SK-N-SH (cell line): ENCODE data around the gene PAX3. TPM values are rescaled to one million over a fixed set of nuclear protein-coding genes. Genes with fewer than 3 reads are reported as not detected.

Source experiments
- CTCF ChIA-PET: fragments of 300-600, 350-600 bp; formaldehyde crosslinking; extraction: SDS; loops from one replicate; lab custom pipeline; 2021; lab: Yijun Ruan, JAX
- POLR2A ChIA-PET: fragments of 350-600 bp; sonication (Branson Sonifier 250); formaldehyde crosslinking; extraction: SDS; loops from one replicate; lab custom pipeline; 2020; ENCODE audit warnings: antibody characterized with exemption, inconsistent platforms; lab: Yijun Ruan, JAX
- DNase-seq: peaks from one replicate; pipeline ENCODE4 v3.0.0; 2012
- H2AFZ ChIP-seq: fragments of 200-600 bp; sonication (generic); 2 replicates; pipeline ENCODE4 v1.8.1; 2016; ENCODE audit warnings: antibody characterized with exemption, mild to moderate bottlenecking, low read depth
- H3F3A ChIP-seq: fragments of 200-600 bp; sonication (generic); replicated peaks from 2 replicates; pipeline ENCODE3; 2016; ENCODE audit warnings: antibody characterized with exemption, mild to moderate bottlenecking; ENCODE audit not compliant: insufficient read depth
- H3K27ac ChIP-seq, 2 experiments: fragments of 200-500 bp in 1 of 2; fragments of 200-600 bp in 1 of 2; sonication (Bioruptor generic) in 1 of 2; sonication (generic), shearing (Covaris generic) in 1 of 2; 2 replicates each; pipeline versions ENCODE4 v1.5.1 to v1.6.1; 2014 to 2016; ENCODE audit warnings: low read depth in 2 of 2, inconsistent platforms in 1 of 2, low read length in 1 of 2, mild to moderate bottlenecking in 1 of 2, mixed read lengths in 1 of 2
- H3K27me3 ChIP-seq: fragments of 200-600 bp; sonication (generic), shearing (Covaris generic); 2 replicates; pipeline ENCODE4 v1.6.1; 2016; ENCODE audit warnings: mixed run types; ENCODE audit not compliant: insufficient read depth
- H3K36me3 ChIP-seq, 2 experiments: fragments of 200-500 bp in 1 of 2; fragments of 200-600 bp in 1 of 2; sonication (Bioruptor generic) in 1 of 2; sonication (generic) in 1 of 2; replicated peaks in 1 of 2; 2 replicates each; pipeline versions ENCODE3 to v1.5.1; 2014 to 2016; ENCODE audit warnings: low read length in 1 of 2, mild to moderate bottlenecking in 1 of 2; ENCODE audit not compliant: insufficient read depth in 2 of 2, control insufficient read depth in 1 of 2
- H3K4me1 ChIP-seq, 2 experiments: fragments of 200-500 bp in 1 of 2; fragments of 200-600 bp in 1 of 2; sonication (Bioruptor generic) in 1 of 2; sonication (generic), shearing (Covaris generic) in 1 of 2; 2 replicates each; pipeline versions ENCODE4 v1.5.1 to v1.6.1; 2014 to 2016; ENCODE audit warnings: low read depth in 1 of 2, low read length in 1 of 2, mixed run types in 1 of 2; ENCODE audit not compliant: insufficient read depth in 2 of 2, control insufficient read depth in 1 of 2
- H3K4me2 ChIP-seq: fragments of 200-600 bp; sonication (generic), shearing (Covaris generic); 2 replicates; pipeline ENCODE4 v1.6.1; 2017; ENCODE audit warnings: mixed run types
- H3K4me3 ChIP-seq, 2 experiments: fragments of 200-500 bp in 1 of 2; fragments of 200-600 bp in 1 of 2; sonication (Bioruptor generic) in 1 of 2; sonication (generic), shearing (Covaris generic) in 1 of 2; 2 replicates each; pipeline versions ENCODE4 v1.5.1 to v1.8.1; 2014 to 2016; ENCODE audit warnings: low read depth in 2 of 2, inconsistent platforms in 1 of 2, low read length in 1 of 2, mild to moderate bottlenecking in 1 of 2, mixed read lengths in 1 of 2, moderate library complexity in 1 of 2
- H3K79me2 ChIP-seq: fragments of 200-600 bp; sonication (generic); 2 replicates; pipeline ENCODE4 v1.8.1; 2017; ENCODE audit warnings: mild to moderate bottlenecking; ENCODE audit not compliant: insufficient read depth
- H3K9ac ChIP-seq: fragments of 200-600 bp; sonication (generic); 2 replicates; pipeline ENCODE4 v1.6.1; 2017; ENCODE audit warnings: mixed run types
- H3K9me2 ChIP-seq: fragments of 200-600 bp; sonication (generic); 2 replicates; pipeline ENCODE4 v1.6.1; 2017; ENCODE audit warnings: mixed run types
- H3K9me3 ChIP-seq: fragments of 200-600 bp; sonication (generic); 2 replicates; pipeline ENCODE4 v1.6.1; 2017; ENCODE audit warnings: mixed run types, mild to moderate bottlenecking, moderate library complexity
- H4K20me1 ChIP-seq: fragments of 200-600 bp; sonication (generic); 2 replicates; pipeline ENCODE4 v1.6.1; 2017; ENCODE audit warnings: mild to moderate bottlenecking, mixed run types; ENCODE audit not compliant: insufficient read depth
- EZH2phosphoT487 ChIP-seq: fragments of 200-600 bp; sonication (generic); IDR thresholded peaks from 2 replicates; pipeline ENCODE4 v1.6.1; 2017; ENCODE audit warnings: low read depth, mixed run types, mild to moderate bottlenecking, antibody characterized with exemption, moderate library complexity, borderline replicate concordance
- FOXJ3 ChIP-seq: sonication (generic); formaldehyde crosslinking; IDR thresholded peaks from 2 replicates; pipeline ENCODE4 v1.5.1; 2020; ENCODE audit warnings: mild to moderate bottlenecking, missing genetic modification reagents
- GABPA ChIP-seq: IDR thresholded peaks from 2 replicates; pipeline ENCODE4 v1.4.0; 2012; ENCODE audit warnings: low read depth, mild to moderate bottlenecking
- JUND ChIP-seq: IDR thresholded peaks from 2 replicates; pipeline ENCODE4 v1.4.0; 2012
- NRF1 ChIP-seq: IDR thresholded peaks from 2 replicates; pipeline ENCODE4 v1.6.1; 2012; ENCODE audit warnings: low read depth, mild to moderate bottlenecking, low read length
- POLR2AphosphoS5 ChIP-seq: IDR thresholded peaks from 2 replicates; pipeline ENCODE4 v1.6.1; 2012; ENCODE audit warnings: low read depth, low read length
- RAD21 ChIP-seq: IDR thresholded peaks from 2 replicates; pipeline ENCODE4 v1.6.1; 2012; ENCODE audit warnings: mild to moderate bottlenecking, low read length
- RFX5 ChIP-seq: IDR thresholded peaks from 2 replicates; pipeline ENCODE4 v1.6.1; 2012; ENCODE audit warnings: mild to moderate bottlenecking, improper control_type of control experiment, low read length
- SMC3 ChIP-seq: IDR thresholded peaks from 2 replicates; pipeline ENCODE4 v1.6.1; 2012; ENCODE audit warnings: low read depth, low read length, improper control_type of control experiment
- TEAD4 ChIP-seq: IDR thresholded peaks from 2 replicates; pipeline ENCODE4 v1.4.0; 2012; ENCODE audit warnings: mild to moderate bottlenecking, borderline replicate concordance; ENCODE audit not compliant: insufficient read depth
- WGBS: methylation state at CpG from one replicate; pipeline ENCODE4 v1.1.6; 2017; ENCODE audit warnings: low lambda C conversion rate; 5-methylcytosine and 5-hydroxymethylcytosine counted together
- polyA plus RNA-seq, 3 experiments: library from polyadenylated mRNA; depleted of rRNA; stranded (reverse); fragments of >200 nt; gene quantifications; 2 replicates each; pipeline ENCODE4 v1.2.3, GENCODE V29; 2012
- TF ChIP-seq, protein P1 (sequence below): fragments of 200-600 bp; sonication (generic); IDR thresholded peaks from 2 replicates; pipeline ENCODE4 v1.6.1; 2017; ENCODE audit warnings: antibody characterized with exemption, mild to moderate bottlenecking, moderate library complexity
- TF ChIP-seq, protein P2 (sequence below): IDR thresholded peaks from 2 replicates; pipeline ENCODE4 v1.6.1; 2012; ENCODE audit warnings: mild to moderate bottlenecking, low read depth, low read length, moderate library complexity

PAX3 gene
- polyA plus RNA-seq, 1 of the 3 experiments (the other 2 are of a cell fraction): not detected

DNA sequence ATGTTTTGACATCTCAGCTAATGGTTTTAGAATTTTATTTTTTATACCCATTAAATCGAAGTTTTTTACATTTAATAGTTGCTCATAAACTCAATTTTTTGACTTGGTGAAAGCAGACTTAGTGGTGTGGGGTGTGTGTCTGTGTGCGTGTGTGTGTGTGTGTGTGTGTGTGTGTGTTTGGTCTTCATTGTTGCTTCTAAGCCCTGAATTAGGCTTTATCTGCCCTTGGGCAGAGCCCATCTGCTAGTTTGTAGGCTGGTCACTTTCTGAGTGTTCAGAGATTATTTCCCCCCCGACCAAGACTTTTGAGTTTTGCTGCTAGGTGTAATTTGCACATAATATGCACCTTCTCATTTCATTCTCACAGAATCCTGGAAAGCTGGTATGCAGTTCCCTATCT is 14.3 kb downstream of the PAX3 start (continued):
- TF ChIP-seq, protein P1, sequence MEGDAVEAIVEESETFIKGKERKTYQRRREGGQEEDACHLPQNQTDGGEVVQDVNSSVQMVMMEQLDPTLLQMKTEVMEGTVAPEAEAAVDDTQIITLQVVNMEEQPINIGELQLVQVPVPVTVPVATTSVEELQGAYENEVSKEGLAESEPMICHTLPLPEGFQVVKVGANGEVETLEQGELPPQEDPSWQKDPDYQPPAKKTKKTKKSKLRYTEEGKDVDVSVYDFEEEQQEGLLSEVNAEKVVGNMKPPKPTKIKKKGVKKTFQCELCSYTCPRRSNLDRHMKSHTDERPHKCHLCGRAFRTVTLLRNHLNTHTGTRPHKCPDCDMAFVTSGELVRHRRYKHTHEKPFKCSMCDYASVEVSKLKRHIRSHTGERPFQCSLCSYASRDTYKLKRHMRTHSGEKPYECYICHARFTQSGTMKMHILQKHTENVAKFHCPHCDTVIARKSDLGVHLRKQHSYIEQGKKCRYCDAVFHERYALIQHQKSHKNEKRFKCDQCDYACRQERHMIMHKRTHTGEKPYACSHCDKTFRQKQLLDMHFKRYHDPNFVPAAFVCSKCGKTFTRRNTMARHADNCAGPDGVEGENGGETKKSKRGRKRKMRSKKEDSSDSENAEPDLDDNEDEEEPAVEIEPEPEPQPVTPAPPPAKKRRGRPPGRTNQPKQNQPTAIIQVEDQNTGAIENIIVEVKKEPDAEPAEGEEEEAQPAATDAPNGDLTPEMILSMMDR: no peak

DNA sequence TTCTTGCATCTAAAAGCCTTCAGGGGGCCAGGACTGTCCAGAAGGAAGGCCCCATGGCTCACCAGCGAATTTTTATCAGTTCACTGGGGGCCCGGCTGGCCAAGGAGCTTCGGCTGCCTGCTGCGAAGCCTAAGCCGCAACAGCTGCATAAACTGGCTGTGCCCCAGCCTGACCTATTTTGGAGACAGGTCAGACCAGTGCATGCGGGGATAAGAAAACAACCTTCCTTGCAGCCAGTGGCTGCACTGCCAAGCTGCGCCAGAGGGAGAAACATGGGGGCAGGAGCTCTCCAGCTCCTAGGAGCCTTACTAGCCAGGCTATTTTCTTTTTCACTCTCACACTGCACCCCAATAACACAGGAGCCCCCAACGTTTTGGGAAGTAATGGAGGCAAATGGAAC is 15.2 kb downstream of the PAX3 start:
- CTCF ChIA-PET: interaction anchor here (1.2 kb wide), 2 partner anchors 14 to 273 kb away, joined by 3 to 4 read pairs; no protein-coding TSS in a partner anchor
- no peak overlapping the region for H3K9ac ChIP-seq

More for the DNA sequence above, 15.2 kb downstream of the PAX3 start:
- Histone ChIP-seq H4K20me1 (no peaks in the 10 kb centered on the region), H3K9me3 (no peaks in the 10 kb centered on the region), H3K9me2 (no peaks in the 10 kb centered on the region), H3K4me1 (no peaks in the 10 kb centered on the region; a peak in 1 of 4 replicates), H3K27ac (no peak overlapping the region), H3K36me3 (no peaks in the 10 kb centered on the region), H3K4me2 (no peak overlapping the region), H3K27me3 (peaks cover 36% of the 10 kb centered on the region), H3K79me2 (no peaks in the 10 kb centered on the region), H3F3A (no peaks in the 10 kb centered on the region), H3K4me3 (no peak overlapping the region), H2AFZ (no peak overlapping the region)
- 6% methylated on average over 6 of the region's 8 CpGs for WGBS
- TF ChIP-seq SMC3 (no peak), NRF1 (no peak), TEAD4 (no peak), POLR2AphosphoS5 (no peak), RAD21 (no peak), RFX5 (no peak), GABPA (no peak), FOXJ3 (no peak), JUND (no peak), EZH2phosphoT487 (no peak)
- TF ChIP-seq, protein P2, sequence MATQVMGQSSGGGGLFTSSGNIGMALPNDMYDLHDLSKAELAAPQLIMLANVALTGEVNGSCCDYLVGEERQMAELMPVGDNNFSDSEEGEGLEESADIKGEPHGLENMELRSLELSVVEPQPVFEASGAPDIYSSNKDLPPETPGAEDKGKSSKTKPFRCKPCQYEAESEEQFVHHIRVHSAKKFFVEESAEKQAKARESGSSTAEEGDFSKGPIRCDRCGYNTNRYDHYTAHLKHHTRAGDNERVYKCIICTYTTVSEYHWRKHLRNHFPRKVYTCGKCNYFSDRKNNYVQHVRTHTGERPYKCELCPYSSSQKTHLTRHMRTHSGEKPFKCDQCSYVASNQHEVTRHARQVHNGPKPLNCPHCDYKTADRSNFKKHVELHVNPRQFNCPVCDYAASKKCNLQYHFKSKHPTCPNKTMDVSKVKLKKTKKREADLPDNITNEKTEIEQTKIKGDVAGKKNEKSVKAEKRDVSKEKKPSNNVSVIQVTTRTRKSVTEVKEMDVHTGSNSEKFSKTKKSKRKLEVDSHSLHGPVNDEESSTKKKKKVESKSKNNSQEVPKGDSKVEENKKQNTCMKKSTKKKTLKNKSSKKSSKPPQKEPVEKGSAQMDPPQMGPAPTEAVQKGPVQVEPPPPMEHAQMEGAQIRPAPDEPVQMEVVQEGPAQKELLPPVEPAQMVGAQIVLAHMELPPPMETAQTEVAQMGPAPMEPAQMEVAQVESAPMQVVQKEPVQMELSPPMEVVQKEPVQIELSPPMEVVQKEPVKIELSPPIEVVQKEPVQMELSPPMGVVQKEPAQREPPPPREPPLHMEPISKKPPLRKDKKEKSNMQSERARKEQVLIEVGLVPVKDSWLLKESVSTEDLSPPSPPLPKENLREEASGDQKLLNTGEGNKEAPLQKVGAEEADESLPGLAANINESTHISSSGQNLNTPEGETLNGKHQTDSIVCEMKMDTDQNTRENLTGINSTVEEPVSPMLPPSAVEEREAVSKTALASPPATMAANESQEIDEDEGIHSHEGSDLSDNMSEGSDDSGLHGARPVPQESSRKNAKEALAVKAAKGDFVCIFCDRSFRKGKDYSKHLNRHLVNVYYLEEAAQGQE: no peak
- TF ChIP-seq, protein P1: no peak
- DNase-seq: no peak
- POLR2A ChIA-PET: no interaction called here
